IPS DF 4.7 (cell line): Measurements from ENCODE around the gene TAF10.

Source experiments
- DNase-seq: peaks from one replicate; pipeline ENCODE4 v3.0.0-alpha.2; 2013; ENCODE audit warnings: low spot score; ENCODE audit errors: extremely low read depth

TAF10 gene

DNA sequence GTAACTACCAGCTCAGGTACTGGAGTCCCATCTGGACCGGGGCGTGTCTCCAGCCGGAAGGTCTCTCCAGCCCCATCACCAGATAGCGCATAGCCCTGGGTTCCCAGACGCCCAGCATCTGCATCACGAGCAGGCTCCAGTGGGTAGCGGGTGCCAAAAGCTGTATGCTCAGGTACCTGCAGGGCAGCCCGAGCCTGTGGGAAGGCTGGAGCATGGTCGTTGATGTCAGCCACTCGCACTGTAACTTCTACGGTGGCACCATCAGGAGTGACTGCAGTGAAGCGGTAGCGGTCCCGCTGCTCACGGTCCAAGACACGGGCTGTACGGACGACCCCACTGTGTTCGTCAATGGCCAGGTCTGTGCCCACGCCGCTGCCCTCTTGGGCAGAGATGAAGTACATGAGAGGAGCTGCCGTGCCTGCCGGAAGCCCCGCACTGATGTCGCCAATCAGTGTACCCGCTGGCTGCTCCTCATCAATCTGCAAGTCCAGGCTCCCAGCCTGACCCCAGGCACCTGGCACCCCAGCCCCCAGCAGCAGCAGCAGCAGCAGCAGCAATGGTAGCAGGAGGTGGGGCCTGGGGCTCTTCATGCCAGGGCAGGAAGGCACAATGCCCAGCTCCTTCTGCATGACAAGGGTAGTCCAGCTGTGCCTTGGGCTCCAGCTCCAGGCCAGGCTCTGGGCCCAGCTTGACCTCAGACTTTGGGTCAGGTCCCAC is 29.1 kb upstream of the TAF10 start:
- DNase-seq: no peak

DNA sequence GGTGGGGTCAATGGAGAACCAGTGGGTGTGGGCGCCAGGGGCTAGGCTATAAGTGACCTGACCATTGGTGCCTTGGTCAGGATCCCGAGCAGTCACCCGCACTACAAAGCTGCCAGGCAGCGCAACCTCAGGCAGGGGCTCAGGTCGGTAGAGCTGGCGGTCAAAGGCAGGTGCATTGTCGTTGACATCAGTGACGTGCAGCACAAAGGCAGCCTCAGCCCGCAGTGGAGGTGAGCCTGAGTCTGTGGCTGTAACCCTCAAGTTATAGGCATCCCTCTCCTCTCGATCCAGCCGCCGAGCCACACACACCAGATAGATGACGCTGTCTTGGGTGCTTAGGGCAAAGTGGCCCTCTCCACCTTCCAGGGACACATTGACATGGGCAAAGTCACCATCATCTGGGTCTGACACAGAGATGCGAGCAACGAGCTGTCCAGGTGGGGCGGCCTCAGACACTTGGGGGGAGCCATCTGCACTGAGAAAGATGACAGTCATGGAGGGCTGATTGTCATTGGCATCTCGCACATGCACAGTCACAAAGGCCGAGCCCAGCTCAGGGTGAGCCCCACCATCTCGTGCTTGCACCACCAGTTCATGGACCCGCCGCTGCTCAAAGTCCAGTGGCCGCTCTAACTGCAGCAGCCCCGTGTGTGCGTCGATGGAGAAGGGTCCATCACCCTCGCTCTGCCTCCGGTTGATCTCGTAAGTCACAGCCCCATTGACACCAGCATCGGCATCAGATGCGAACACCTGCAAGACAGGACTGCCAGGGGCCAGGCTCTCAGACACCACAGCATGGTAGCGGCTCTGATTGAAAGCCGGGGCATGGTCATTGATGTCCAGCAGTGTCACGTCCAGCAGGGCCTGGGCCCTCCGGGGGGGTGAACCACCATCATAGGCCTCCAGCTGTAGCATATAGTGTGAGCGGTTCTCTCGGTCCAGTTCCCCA is 28.3 kb upstream of the TAF10 start:
- no peak for DNase-seq

- DNase-seq: no peak
Observed at GRCh38 chr11:6638429-6638828, 26.4 kb upstream of the TAF10 start.

- no peak for DNase-seq
Observed at GRCh38 chr11:6637871-6638270, 25.9 kb upstream of the TAF10 start.

GRCh38 chr11:6636480-6636879 is 24.5 kb upstream of the TAF10 start:
- no peak for DNase-seq

GRCh38 chr11:6635082-6635932 is 23.3 kb upstream of the TAF10 start:
- DNase-seq: no peak

DNA sequence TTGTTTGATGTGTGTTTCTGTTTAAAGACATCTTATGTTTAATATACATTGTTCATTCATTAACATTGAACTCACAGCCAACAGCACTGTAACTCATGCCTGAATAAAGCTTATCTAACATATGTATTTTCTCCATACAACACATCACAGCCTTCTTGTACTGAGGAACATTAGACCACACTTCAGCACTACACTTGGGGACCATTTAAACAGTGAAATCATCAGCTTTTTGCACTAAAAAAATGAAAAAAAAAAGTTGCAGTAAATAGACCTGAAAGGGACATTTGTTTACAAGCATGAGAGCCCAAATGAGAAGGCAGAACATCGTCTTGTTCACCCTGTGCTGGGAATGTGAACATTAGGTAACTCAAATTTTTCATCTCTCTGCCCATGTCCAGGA is 22.5 kb upstream of the TAF10 start:
- no peak for DNase-seq

DNA sequence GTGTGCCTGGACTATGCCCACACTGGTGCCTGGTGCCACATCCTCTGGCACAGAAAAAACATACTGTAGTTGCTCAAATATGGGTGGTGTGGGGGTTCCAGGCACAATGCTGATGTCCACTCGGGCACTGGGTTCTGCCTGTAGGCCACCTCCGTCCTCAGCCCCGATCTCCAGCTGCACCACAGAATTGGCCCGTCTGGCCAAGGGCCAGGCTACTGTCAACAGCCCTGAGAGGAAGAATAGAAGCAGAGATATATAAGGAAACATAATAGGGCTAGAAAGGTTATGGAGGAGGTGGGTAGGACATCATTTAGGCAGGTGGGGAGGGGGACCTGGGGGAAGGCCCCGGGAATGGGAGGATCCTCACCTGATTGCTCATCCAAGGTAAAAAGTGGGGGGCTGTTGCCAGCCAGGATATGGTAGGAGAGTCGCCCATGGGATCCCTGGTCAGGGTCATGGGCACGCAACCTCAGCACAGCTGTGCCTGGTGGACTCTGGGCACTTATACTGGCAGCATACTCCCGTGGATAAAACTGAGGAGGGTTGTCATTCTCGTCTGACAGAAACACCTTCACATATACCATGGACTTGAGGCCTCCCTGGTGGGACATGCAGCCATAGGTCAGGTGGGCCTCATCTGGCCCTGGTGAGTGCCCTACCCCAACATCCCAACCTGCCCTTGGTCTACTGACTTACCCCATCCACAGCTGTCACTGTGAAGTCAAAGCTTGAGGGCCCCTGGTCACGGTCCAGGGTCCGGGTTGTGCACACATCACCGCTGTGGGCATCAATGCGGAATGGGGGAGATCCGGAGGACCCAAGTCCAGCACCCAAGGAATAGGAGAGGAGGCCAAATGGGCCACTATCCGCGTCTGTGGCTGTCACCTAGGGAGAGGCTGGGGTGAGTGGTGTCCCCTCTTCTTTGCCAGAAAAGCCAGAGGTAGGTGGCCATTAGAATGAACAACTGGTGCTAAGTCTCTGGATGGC is 21.7 kb upstream of the TAF10 start:
- no peak for DNase-seq

GRCh38 chr11:6632116-6633073 is 20.4 kb upstream of the TAF10 start:
- DNase-seq: no peak

DNA sequence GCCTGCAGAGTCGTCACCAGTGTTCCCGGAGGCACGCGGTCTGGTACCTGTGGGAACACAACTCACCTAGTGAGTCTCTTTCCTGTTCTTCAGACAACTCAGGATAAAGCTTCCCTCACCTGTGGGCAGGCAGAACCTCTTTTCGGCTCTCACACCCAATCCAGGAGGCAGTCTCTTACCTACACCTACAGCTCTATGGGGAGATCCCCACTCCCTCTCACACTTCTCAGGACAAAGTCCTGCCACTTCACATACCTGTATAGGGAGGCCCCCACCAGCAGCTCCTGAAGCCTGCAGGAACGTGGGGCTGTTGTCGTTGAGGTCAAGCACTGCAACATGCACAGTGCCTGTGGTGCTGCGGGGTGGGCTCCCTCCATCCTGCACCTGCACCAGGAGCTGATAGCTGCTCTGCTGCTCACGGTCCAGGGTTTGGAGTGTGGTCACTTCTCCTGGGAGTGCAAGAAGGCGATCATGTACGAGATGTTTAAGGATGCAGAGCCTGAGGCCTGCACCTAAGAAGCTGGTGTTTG is 19.4 kb upstream of the TAF10 start:
- DNase-seq: no peak

- no peak for DNase-seq
Observed at GRCh38 chr11:6630632-6631291, 18.7 kb upstream of the TAF10 start.

- DNase-seq: no peak
Observed at GRCh38 chr11:6629892-6630631, 18.0 kb upstream of the TAF10 start.

- no peak for DNase-seq
Observed at GRCh38 chr11:6629573-6629891, 17.5 kb upstream of the TAF10 start.

- no peak for DNase-seq
Observed at GRCh38 chr11:6628526-6628925, 16.5 kb upstream of the TAF10 start.

DNA sequence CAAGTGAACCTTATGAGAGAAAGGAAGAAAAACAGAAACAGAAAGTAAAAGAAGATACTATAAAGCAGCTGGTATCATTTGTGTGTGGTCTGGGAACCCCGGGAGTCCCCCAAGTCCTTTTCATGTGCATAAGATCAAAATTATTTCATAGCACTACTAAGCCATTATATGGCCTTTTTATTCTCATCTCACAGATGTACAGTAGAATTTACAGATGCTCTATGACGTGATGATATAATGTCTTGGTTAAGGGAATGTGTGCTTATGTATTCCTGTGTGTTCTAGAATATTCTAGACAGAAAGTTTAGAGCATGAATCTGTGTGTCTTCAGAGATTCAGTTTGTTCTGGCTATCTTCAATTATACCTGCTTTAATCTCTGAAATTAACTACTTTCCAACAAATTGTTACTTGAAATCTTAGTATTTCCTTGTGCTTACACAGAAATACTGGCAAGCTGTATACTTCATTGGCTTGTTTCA is 15.8 kb upstream of the TAF10 start:
- no peak for DNase-seq

DNA sequence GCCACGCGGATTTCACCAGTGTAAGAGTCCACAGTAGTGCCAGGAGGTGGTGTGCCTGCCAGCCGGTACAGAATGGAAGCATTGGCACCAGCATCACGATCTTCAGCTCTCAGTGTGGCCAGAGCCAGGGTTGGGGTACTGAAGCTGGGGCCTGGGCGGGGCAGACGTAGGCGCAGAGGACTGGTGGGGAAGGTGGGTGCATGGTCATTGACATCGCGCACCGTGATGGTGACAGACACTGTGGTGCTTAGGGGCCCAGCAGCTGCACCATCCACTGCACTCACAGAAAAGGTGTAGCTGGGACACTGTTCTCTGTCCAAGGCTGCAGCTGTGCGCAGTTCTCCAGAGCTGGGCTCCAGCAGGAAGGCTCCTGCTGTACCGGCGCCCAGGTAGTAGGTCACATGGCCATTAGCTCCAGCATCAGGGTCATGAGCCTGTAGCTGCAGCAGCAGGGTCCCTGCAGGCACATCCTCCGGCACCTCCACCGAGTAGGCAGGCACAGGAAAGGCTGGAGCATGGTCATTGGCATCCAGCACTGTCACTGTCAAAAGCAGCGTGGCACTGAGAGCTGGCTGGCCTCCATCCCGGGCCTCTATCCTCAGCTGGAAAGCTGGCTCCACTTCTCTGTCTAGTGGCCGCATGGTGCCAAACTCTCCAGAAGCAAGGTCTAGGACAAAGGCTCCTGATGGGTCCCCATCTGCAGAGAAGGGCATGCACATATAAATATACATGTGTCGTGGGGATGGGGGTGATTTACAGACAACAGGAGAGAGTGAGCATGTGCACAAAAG is 15.2 kb upstream of the TAF10 start:
- no peak for DNase-seq

DNA sequence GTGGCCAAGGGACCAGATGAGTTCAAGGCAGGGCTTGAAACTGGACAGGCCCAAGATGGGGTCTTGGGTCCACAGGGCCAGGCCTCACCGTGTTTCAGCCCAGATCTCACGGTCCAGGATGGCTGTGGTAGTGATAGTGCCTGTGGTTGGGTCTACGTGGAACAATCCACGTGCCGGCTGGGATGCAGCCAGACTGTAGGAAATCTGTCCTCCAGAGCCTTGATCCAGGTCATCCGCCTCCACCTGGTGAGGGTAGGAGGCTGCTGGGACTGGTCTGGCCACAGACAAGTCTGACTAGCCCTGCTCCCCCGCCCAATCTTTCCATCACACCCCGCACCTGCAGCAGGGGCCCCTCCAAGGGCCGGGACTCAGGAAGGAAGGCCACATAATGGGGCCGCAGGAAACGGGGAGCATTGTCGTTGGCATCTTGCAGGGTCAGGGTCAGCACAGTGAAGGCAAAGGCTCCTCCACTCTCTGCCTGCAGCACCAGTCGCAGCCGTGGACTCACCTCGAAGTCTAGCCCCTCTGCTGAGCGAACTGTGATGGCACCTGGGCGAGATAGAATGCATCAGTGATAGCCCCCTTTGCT is 13.9 kb upstream of the TAF10 start:
- DNase-seq: no peak
